ENCODE results near the gene CFAP77.

DNA sequence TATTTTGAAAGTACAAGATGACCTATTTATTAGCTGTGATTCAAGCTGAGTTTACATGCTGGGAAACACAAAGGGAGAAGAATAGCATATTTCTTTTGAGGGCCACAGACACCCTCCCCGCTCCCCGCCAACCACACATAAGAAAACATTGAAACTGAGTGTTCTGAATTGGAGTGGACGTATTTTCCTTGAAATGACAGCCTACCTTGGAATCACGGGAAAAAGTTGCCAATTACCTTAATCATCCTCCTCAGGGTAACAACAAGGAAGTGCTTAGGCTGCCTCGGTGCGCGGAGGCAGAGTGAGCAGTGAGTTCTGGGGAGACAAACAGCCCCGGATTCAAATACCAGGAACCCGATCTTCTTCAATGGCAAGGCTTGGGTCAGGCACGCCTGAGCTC lies 31.4 kb downstream of the CFAP77 start:
- TF ChIP-seq POLR2A (IDR thresholded peaks at IDR 0.05): no peak
- TF ChIP-seq, protein P1, sequence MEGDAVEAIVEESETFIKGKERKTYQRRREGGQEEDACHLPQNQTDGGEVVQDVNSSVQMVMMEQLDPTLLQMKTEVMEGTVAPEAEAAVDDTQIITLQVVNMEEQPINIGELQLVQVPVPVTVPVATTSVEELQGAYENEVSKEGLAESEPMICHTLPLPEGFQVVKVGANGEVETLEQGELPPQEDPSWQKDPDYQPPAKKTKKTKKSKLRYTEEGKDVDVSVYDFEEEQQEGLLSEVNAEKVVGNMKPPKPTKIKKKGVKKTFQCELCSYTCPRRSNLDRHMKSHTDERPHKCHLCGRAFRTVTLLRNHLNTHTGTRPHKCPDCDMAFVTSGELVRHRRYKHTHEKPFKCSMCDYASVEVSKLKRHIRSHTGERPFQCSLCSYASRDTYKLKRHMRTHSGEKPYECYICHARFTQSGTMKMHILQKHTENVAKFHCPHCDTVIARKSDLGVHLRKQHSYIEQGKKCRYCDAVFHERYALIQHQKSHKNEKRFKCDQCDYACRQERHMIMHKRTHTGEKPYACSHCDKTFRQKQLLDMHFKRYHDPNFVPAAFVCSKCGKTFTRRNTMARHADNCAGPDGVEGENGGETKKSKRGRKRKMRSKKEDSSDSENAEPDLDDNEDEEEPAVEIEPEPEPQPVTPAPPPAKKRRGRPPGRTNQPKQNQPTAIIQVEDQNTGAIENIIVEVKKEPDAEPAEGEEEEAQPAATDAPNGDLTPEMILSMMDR (IDR thresholded peaks at IDR 0.05): no peak
